SIG-M5 treated with dmso at 0.1 percent for 504 hours (cell line): ENCODE measurements around the gene FBXO2.

Experiments used
- DNase-seq: peaks from one replicate; lab custom pipeline; 2025; ENCODE audit not compliant: unreplicated experiment; lab: John Stamatoyannopoulos, UW

FBXO2 gene

GRCh38 chr1:11654137-11654938 is at the start of gene FBXO2, which contains the start of gene FBXO44:
TSS of gene FBXO2 (minus strand) at chr1:11654429. CDS start at chr1:11654340, 89 bp downstream.
TSS of gene FBXO44 (plus strand) at chr1:11654877. CDS start at chr1:11655836, 959 bp downstream.
- peak; percentile 5 for DNase-seq

GRCh38 chr1:11703357-11704193 is 49.3 kb upstream of the FBXO2 start:
- DNase-seq = no peak

DNA sequence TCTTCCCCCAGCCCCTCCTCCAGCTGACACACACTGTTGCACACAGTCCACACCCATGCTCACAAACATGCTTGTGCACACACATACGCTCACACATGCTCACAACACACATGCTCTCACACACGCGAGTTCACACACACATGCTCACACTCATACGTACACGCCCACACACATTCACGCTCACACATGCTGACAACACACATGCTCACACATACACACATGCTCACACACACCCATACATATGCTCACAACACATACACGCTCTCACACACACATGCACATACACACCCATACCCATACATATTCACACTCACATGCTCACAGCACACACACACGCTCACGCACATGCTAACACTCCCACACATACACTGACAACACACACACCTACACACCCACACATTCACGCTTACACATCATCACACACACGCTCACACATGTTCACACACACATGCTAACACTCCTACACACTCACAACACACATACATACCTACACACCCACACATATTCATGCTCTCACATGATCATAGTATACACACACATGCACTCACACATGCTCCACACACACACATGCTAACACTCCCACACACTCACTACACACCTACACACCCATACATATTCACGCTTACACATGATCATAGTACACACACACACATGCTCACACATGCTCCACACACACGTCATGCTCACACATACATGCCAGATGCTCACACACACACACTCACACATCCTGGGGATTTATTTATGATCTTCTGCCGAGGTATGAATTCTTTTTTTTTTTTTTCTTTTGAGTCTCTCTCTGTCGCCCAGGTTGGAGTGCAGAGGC is 48.0 kb upstream of the FBXO2 start:
- DNase-seq = no peak

GRCh38 chr1:11701551-11701961 is 47.3 kb upstream of the FBXO2 start:
- no peak for DNase-seq

GRCh38 chr1:11700601-11701467 is 46.6 kb upstream of the FBXO2 start:
- no peak for DNase-seq

DNA sequence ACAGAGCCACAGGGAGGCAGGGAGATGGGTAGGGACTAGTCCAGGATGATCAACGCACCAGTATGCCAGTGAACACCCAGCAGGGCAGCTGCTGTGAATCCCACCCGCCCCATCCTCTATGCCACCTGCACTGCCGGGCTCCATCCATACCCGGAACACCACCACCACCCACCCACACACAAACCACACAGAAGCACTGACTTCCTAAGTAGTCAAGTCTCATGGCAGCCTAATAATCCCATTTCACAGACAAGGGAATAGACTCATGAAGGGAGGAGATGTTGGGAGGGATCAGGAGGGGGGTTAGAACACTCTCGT is 43.6 kb upstream of the FBXO2 start:
- DNase-seq = no peak

DNA sequence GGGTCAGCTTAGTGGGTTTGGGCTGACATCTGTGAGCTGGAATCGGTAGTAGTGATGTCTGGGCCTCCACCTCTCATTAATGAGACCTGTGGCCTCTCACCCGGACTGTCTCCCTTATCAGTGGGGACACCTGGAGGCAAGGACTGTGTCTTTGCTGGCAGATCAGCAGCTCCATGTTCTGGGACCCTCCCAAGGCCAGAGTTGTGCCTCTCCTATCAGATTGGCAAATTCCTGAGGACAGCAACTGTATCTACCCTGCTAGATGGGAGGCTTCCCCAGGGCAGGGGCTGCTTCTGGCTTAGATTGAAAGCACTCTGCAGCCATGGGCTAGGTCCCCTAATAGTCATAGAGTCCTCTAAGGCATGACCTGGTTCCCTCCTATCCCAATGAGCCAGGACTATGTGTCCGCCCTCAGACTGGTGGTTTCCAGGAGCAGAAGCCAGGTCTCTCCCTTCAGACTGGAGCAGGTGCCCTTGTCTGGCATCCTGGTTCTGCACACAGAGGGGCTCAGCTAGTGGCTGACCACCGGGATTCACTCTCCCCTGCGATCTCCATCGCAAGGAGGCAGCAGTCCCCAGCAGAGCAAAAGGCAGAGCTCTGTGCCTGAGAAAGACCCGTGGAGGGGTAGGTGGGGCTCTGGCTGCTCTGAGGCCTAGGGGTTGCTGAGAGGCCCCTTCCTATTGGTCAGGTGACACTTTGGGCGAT is 43.1 kb upstream of the FBXO2 start:
- no peak for DNase-seq

GRCh38 chr1:11695861-11696260 is 41.6 kb upstream of the FBXO2 start:
- no peak for DNase-seq

DNA sequence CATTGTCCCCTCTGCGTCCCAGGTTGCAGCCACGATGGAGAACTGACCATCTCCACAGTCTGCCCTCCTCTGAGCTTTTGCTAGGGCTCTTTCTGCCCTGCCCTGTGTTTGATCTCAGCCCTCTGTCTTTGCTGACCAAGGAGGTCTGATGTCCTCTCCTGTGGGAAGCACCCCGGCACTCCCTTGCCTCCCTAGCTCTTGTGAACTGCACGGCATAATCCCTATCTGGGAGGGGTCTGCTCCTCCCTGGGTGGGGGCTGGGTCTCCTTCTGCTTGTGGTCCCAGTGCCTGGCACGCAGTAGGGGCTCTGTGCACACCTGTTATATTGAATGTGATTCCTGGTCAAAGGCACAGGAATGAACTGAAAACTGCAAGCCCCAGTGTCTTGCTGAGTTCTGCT is 39.7 kb upstream of the FBXO2 start:
- no peak for DNase-seq

DNA sequence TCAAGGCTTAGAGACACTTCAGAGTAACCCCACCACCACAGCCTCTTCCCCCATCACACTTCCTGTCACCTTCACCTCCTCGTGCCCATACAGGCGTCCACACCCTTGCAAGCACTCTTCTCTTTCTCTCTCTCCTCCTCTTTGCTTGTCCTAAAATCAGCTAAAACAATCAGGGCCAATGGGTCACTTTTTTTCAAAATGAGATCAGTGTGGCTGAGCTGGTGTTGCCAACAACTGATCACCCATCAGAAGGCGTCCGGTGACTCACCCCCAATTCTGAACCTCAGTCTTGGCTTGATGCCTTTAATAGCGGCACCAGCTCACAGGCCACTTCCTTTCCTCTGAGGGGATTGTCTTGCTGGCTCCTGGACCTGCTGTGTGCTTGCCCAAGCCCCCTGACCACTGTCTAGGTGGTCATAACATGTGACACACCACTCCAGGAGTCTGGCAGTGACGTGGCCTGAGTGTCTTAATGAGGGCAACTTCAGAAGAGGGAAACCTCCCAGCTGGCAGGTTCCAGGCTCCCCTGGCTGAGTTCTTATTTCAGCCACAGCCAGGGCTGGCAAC is 38.9 kb upstream of the FBXO2 start:
- DNase-seq = peak; percentile 50

DNA sequence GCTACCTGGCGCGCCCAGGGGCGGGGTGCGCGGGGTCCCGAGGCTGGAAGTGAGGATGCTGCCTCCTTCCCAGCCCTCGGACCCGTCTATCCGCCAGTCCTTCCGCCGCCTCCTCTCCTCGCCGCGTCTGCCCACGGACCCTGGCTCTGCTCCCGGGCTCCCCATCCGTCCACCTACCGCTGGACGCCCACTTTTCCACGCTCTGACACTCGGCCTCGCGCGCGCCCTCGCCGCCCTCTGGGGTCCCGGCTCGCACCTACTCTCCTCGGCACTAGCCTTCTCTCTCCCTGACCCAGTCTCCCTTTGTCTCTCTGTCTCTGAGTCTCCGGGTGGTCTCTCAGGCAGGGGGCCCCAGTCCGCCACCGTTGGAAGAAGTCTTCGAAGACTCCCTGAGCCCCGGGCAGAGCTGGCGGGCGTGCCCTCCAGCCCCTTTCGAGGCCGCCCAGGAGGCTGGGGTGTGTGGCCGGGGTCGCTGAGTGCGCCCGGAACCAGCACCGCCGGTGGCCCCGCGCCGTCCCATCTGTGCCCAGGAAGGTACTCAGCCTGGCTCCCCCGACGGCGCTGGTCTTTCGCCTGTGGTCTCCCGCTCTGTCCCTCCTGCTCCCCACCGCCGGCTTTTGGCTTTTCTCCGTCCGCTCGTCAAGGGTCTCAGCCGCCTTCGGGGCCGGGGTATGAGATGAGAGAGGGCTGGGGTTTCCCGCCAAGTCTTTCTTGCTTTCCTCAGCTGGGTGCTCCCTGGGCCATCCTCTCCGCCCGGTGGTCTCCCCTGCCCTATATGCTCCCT is 37.9 kb upstream of the FBXO2 start:
- no peak for DNase-seq

- DNase-seq = no peak
Measured at GRCh38 chr1:11691302-11691914, 37.2 kb upstream of the FBXO2 start, which contains the start of gene DRAXIN. TSS of gene DRAXIN (plus strand) at chr1:11691710. CDS start at chr1:11706259, 14,549 bp downstream.

DNA sequence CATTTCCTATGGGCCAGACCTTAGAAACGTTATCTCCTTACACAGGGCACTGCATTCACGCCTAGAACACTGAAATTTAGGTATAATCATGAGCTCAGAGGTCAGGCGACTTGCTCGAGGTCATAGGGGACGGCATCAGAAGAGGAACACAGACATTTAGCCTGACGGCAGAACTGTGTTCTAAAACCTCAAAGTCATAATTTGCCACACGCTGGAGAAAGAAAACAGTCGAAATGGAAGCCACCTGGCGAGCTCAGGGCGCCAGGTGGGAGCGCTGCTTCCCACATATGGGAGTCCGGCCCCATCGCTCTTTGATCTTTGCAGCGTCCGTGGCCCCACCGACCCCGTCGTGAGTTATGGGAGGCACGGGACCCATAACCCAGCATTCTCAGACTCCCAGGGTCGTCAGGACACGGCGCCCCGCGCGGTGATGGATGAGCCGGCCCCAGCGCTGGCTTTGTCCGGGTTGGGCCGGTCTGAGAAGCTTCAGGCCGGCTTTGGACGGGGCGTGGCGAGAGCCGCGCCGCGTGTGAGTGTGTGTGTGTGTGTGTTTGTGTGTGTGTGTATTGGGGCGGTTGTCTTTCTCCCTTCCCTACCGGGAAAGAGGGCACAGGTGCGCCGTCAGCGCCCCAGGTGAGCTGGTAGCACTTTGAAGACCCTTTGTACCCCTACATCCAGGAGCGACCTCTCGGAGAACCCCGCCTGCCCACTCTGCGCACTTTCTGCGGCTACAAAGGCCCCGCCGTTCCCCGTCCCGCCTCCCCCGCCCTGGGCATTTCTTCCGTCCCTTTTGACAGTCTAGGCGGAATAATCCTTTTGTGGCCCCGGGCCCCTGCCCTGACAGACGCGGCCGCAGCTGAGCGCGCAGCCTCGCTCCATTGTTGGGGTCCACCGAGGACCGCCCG is 36.4 kb upstream of the FBXO2 start:
- DNase-seq = no peak

GRCh38 chr1:11688506-11688905 is 34.3 kb upstream of the FBXO2 start:
- no peak for DNase-seq

GRCh38 chr1:11685210-11685752 is 31.1 kb upstream of the FBXO2 start:
- DNase-seq = no peak

DNA sequence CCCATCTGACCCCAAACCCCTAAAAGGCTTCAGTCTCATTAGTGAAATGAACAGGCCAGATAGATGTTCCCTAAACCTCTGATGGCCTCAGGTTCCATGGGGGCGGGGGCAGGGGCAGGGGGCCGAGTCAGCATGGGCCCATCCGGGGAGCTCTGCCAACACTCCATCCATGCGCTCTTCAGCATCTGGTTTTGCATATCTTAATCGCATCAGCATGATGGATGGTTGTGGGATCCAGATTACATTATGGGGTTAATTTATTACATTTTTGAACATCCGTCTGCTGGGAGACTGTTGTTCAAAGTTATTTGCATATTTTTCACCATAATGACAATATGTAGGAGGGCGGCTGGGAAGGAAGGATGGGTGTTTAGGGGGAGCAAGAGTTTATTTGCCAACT is 29.8 kb upstream of the FBXO2 start:
- DNase-seq = no peak

GRCh38 chr1:11682799-11683198 is 28.6 kb upstream of the FBXO2 start:
- no peak for DNase-seq
